HCT116 (cell line): ENCODE results near the gene PTPRO. TPM values are rescaled to one million over a fixed set of nuclear protein-coding genes. Genes with fewer than 3 reads are reported as not detected.

ENCODE experiments used
- ATAC-seq: fragments of 200-7000 bp; cut with Tn5 transposase; 2 replicates; pipeline ENCODE4 v1.9.1; 2020; ENCODE audit warnings: mild to moderate bottlenecking, moderate library complexity
- BruUV-seq: library from RNA; stranded (reverse); fragments of 400-500 nt; replicated peaks from 2 replicates; lab custom pipeline; 2021; lab: Mats Ljungman, UMichigan
- CTCF ChIA-PET: fragments of 300-600 bp; sonication (Branson Sonifier 250); formaldehyde crosslinking; loops from one replicate; lab custom pipeline; 2021; ENCODE audit warnings: antibody characterized with exemption; lab: Charles Lee
- POLR2A ChIA-PET: fragments of 300-600, 350-600 bp; sonication (Branson Sonifier 250); formaldehyde crosslinking; loops from one replicate; lab custom pipeline; 2021; ENCODE audit warnings: antibody characterized with exemption; lab: Charles Lee
- RAD21 ChIA-PET, 2 experiments: fragments of 300-600 bp; sonication (Branson Sonifier 250); formaldehyde crosslinking; loops; one replicate each; lab custom pipeline; 2023; ENCODE audit warnings: low total read pairs in 2 of 2; ENCODE audit not compliant: uncharacterized antibody in 2 of 2, unreplicated experiment in 2 of 2, low non-redundant PET in 1 of 2; lab: Charles Lee
- DNase-seq: peaks from one replicate; pipeline ENCODE4 v3.0.0-alpha.2; 2010; ENCODE audit warnings: low read depth, low spot score
- H2AFZ ChIP-seq: fragments of 200-600 bp; shearing (Covaris generic), sonication (generic); 2 replicates; pipeline ENCODE4 v1.6.1; 2017; ENCODE audit warnings: low read depth, mixed run types, mixed read lengths, antibody characterized with exemption, low read length; ENCODE audit not compliant: poor library complexity, severe bottlenecking
- H3K27ac ChIP-seq: 2 replicates; pipeline ENCODE4 v1.5.1; 2012; ENCODE audit warnings: low read depth, low read length
- H3K27me3 ChIP-seq: fragments of 200-600 bp; sonication (generic); 2 replicates; pipeline ENCODE4 v1.6.1; 2016; ENCODE audit warnings: mixed run types, low read length, mixed read lengths; ENCODE audit not compliant: insufficient read depth
- H3K36me3 ChIP-seq, 2 experiments: fragments of 200-500 bp in 1 of 2; fragments of 200-600 bp in 1 of 2; sonication (Bioruptor generic) in 1 of 2; sonication (generic) in 1 of 2; 2 replicates each; pipeline versions ENCODE4 v1.5.1 to v1.6.1; 2014 to 2016; ENCODE audit warnings: low read length in 2 of 2, inconsistent platforms in 1 of 2, mixed read lengths in 1 of 2, mixed run types in 1 of 2; ENCODE audit not compliant: insufficient read depth in 2 of 2, control insufficient read depth in 1 of 2
- H3K4me1 ChIP-seq, 2 experiments: fragments of 200-600 bp in 1 of 2; sonication (generic) in 1 of 2; 2 replicates each; pipeline versions ENCODE4 v1.5.1 to v1.6.1; 2012 to 2017; ENCODE audit warnings: low read length in 2 of 2, inconsistent platforms in 1 of 2, mild to moderate bottlenecking in 1 of 2, mixed read lengths in 1 of 2, mixed run types in 1 of 2, moderate library complexity in 1 of 2; ENCODE audit not compliant: insufficient read depth in 2 of 2, control insufficient read depth in 1 of 2
- H3K4me2 ChIP-seq: fragments of 200-600 bp; sonication (generic); 2 replicates; pipeline ENCODE4 v1.6.1; 2017; ENCODE audit warnings: mixed run types, low read length, mixed read lengths
- H3K4me3 ChIP-seq, 2 experiments: fragments of 200-600 bp in 1 of 2; sonication (generic) in 1 of 2; replicated peaks in 1 of 2; 2 replicates each; pipeline ENCODE4 v1.5.1; 2011 to 2016; ENCODE audit warnings: low read length in 2 of 2, control low read depth in 1 of 2, low read depth in 1 of 2, mild to moderate bottlenecking in 1 of 2, mixed read lengths in 1 of 2, mixed run types in 1 of 2
- H3K79me2 ChIP-seq: fragments of 200-600 bp; sonication (generic); 2 replicates; pipeline ENCODE4 v1.6.1; 2017; ENCODE audit warnings: mild to moderate bottlenecking, mixed run types, low read length, moderate library complexity, mixed read lengths; ENCODE audit not compliant: insufficient read depth
- H3K9ac ChIP-seq: fragments of 200-600 bp; sonication (generic); 2 replicates; pipeline ENCODE4 v1.6.1; 2016; ENCODE audit warnings: low read length, mixed read lengths
- H3K9me2 ChIP-seq: fragments of 200-600 bp; sonication (generic), shearing (Covaris generic); 2 replicates; pipeline ENCODE4 v1.6.1; 2017; ENCODE audit warnings: mixed run types, mild to moderate bottlenecking, moderate library complexity; ENCODE audit not compliant: insufficient read depth
- H3K9me3 ChIP-seq, 2 experiments: fragments of 200-500 bp in 1 of 2; fragments of 200-600 bp in 1 of 2; sonication (Bioruptor generic) in 1 of 2; sonication (generic) in 1 of 2; 2 replicates each; pipeline ENCODE4 v1.6.1; 2014 to 2017; ENCODE audit warnings: low read length in 2 of 2, mixed read lengths in 2 of 2, inconsistent platforms in 1 of 2, low read depth in 1 of 2, mild to moderate bottlenecking in 1 of 2, mixed run types in 1 of 2, moderate library complexity in 1 of 2; ENCODE audit not compliant: control insufficient read depth in 1 of 2, insufficient read depth in 1 of 2
- H4K20me1 ChIP-seq: fragments of 200-600 bp; sonication (generic), shearing (Covaris generic); 2 replicates; pipeline ENCODE4 v1.6.1; 2017; ENCODE audit warnings: mixed run types, mild to moderate bottlenecking, moderate library complexity; ENCODE audit not compliant: insufficient read depth
- ELF1 ChIP-seq: IDR thresholded peaks from 2 replicates; pipeline ENCODE4 v1.6.1; 2012; ENCODE audit warnings: low read depth, borderline replicate concordance
- EZH2phosphoT487 ChIP-seq: fragments of 200-600 bp; IDR thresholded peaks from 2 replicates; pipeline ENCODE4 v1.6.1; 2018; ENCODE audit warnings: antibody characterized with exemption, borderline replicate concordance
- POLR2AphosphoS5 ChIP-seq: IDR thresholded peaks from 2 replicates; pipeline ENCODE4 v1.6.1; 2011; ENCODE audit warnings: mild to moderate bottlenecking, low read depth, low read length, moderate library complexity
- SIN3A ChIP-seq: IDR thresholded peaks from 2 replicates; pipeline ENCODE4 v1.6.1; 2012; ENCODE audit warnings: low read depth
- SP1 ChIP-seq: IDR thresholded peaks from 2 replicates; pipeline ENCODE4 v1.6.1; 2012; ENCODE audit warnings: low read depth
- ZFX ChIP-seq: fragments of 450-650 bp; IDR thresholded peaks from 2 replicates; pipeline ENCODE4 v1.6.1; 2017
- ZNF274 ChIP-seq: fragments of 200-500 bp; sonication (Bioruptor generic); IDR thresholded peaks from 2 replicates; pipeline ENCODE4 v1.6.1; 2014; ENCODE audit warnings: mild to moderate bottlenecking, low read depth, low read length, inconsistent platforms
- intact Hi-C: fragments of 100-400 bp; cut with micrococcal nuclease; formaldehyde crosslinking; loops from 2 replicates; pipeline ENCODE4 v1.10.0; 2022
- total RNA-seq: library from RNA; stranded (reverse); gene quantifications from one replicate; pipeline ENCODE4 v1.2.1, GENCODE V29; 2021; ENCODE audit not compliant: unreplicated experiment
- TF ChIP-seq, protein P1 (sequence below): IDR thresholded peaks from 2 replicates; pipeline ENCODE4 v1.6.1; 2012
- TF ChIP-seq, protein P2 (sequence below): IDR thresholded peaks from 2 replicates; pipeline ENCODE4 v1.6.1; 2011; ENCODE audit warnings: mild to moderate bottlenecking, low read length, moderate library complexity; ENCODE audit not compliant: insufficient replicate concordance; ENCODE audit errors: extremely low read depth
- TF ChIP-seq, protein P3 (sequence below), 3 experiments: fragments of 200-600 bp in 1 of 3; sonication (generic) in 1 of 3; IDR thresholded peaks in 2 of 3; conservative IDR thresholded peaks in 1 of 3; 2 replicates each; pipeline ENCODE4 v1.5.1; 2012 to 2017; ENCODE audit warnings: low read depth in 2 of 3, low read length in 2 of 3, antibody characterized with exemption in 1 of 3, borderline replicate concordance in 1 of 3, control low read depth in 1 of 3, mild to moderate bottlenecking in 1 of 3, mixed read lengths in 1 of 3, mixed run types in 1 of 3, moderate library complexity in 1 of 3; ENCODE audit not compliant: insufficient read depth in 1 of 3

The PTPRO gene
- total RNA-seq, 1 experiment from 2014 or later, result not detected

DNA sequence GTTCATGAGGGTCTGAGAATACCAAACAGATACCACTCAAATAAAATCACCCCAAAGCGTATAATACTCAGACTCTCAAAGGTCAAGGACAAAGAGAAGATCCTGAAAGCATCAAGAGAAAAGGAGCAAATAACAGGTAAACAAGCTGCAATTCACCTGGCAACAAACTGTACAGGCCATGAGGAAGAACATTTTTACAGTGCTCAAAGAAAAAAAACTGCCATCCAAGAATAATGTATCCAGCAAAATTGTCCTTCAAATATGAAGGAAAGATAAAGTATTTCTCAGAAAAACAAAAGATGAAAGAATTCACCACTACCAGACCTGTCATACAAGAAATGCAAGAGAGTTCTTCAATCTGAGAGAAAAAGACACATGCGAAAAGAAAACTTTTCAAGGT, 206.4 kb downstream of the PTPRO start:
- H3K4me2 ChIP-seq, result no peak overlapping the region
- RAD21 ChIA-PET, result interaction anchor here in 1 of 2 experiments (0.7 kb wide), 1 partner anchor 56 kb away, joined by 3 read pairs; no protein-coding TSS in a partner anchor
- POLR2A ChIA-PET, result no interaction called here
- no peaks in the 10 kb centered on the region for H3K79me2 ChIP-seq
- CTCF ChIA-PET, result interaction anchor here (1.5 to 5.2 kb wide), 4 partner anchors 56 to 329 kb away, joined by 6 to 27 read pairs (median 9); no protein-coding TSS in a partner anchor
- no peaks in the 10 kb centered on the region for H3K9me2 ChIP-seq
- no peak overlapping the region for H2AFZ ChIP-seq
- DNase-seq, result no peak
- TF ChIP-seq, protein P1, sequence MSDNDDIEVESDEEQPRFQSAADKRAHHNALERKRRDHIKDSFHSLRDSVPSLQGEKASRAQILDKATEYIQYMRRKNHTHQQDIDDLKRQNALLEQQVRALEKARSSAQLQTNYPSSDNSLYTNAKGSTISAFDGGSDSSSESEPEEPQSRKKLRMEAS, result no peak
- no peak for TF ChIP-seq ZFX
- TF ChIP-seq, protein P2, sequence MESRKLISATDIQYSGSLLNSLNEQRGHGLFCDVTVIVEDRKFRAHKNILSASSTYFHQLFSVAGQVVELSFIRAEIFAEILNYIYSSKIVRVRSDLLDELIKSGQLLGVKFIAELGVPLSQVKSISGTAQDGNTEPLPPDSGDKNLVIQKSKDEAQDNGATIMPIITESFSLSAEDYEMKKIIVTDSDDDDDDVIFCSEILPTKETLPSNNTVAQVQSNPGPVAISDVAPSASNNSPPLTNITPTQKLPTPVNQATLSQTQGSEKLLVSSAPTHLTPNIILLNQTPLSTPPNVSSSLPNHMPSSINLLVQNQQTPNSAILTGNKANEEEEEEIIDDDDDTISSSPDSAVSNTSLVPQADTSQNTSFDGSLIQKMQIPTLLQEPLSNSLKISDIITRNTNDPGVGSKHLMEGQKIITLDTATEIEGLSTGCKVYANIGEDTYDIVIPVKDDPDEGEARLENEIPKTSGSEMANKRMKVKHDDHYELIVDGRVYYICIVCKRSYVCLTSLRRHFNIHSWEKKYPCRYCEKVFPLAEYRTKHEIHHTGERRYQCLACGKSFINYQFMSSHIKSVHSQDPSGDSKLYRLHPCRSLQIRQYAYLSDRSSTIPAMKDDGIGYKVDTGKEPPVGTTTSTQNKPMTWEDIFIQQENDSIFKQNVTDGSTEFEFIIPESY, result no peak
- no peak for TF ChIP-seq POLR2AphosphoS5
- no peak for TF ChIP-seq ELF1
- TF ChIP-seq EZH2phosphoT487, result no peak
- no peak for TF ChIP-seq SIN3A
- TF ChIP-seq, all 23 proteins: peak for 0
- Histone ChIP-seq H3K27me3 (peaks cover 7% of the 10 kb centered on the region; the same call in 1 of the 2 replicates), H3K4me1 (no peaks in the 10 kb centered on the region), H3K4me3 (no peak overlapping the region), H3K9ac (no peak overlapping the region), H3K27ac (no peak overlapping the region), H3K9me3 (no peaks in the 10 kb centered on the region), H3K36me3 (no peaks in the 10 kb centered on the region), H4K20me1 (no peaks in the 10 kb centered on the region)
- no peak for ATAC-seq
- intact Hi-C loops, result loop anchor here (10.0 kb wide), 3 partner anchors 684 to 894 kb away; partner anchors contain the start of gene ART4
- no TSS peak for BruUV-seq

DNA sequence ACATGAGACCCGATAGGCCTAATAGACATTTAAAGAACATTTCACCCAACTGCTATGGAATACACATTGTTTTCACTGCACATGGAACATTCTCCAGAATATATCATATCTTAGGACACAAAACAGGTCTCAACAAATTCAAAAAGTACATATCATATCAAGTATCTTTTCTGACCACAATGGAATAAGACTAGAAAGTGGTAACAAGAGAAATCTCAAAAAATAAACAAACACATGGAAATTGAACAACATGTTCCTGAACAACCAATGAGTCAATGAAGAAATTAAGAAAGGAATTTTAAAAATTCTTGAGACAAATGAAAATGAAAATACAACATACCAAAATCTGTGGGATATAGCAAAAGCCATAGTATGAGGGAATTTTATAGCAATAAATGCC, 208.1 kb downstream of the PTPRO start:
- Histone ChIP-seq H3K9me2 (no peaks in the 10 kb centered on the region), H3K4me1 (peaks cover 0 to 2% of the 10 kb centered on the region in 2 experiments; a peak in 1 of 4 replicates), H3K27me3 (no peaks in the 10 kb centered on the region), H3K9ac (no peak overlapping the region), H3K9me3 (no peaks in the 10 kb centered on the region), H3K27ac (no peak overlapping the region), H3K4me2 (no peak overlapping the region), H2AFZ (no peak overlapping the region), H3K79me2 (no peaks in the 10 kb centered on the region), H4K20me1 (no peaks in the 10 kb centered on the region), H3K36me3 (no peaks in the 10 kb centered on the region), H3K4me3 (no peak overlapping the region)
- TF ChIP-seq SP1, result no peak
- TF ChIP-seq, protein P3, sequence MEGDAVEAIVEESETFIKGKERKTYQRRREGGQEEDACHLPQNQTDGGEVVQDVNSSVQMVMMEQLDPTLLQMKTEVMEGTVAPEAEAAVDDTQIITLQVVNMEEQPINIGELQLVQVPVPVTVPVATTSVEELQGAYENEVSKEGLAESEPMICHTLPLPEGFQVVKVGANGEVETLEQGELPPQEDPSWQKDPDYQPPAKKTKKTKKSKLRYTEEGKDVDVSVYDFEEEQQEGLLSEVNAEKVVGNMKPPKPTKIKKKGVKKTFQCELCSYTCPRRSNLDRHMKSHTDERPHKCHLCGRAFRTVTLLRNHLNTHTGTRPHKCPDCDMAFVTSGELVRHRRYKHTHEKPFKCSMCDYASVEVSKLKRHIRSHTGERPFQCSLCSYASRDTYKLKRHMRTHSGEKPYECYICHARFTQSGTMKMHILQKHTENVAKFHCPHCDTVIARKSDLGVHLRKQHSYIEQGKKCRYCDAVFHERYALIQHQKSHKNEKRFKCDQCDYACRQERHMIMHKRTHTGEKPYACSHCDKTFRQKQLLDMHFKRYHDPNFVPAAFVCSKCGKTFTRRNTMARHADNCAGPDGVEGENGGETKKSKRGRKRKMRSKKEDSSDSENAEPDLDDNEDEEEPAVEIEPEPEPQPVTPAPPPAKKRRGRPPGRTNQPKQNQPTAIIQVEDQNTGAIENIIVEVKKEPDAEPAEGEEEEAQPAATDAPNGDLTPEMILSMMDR (IDR thresholded peaks at IDR 0.05 in 2 of 3, conservative IDR thresholded peaks at IDR 0.05 in 1 of 3; ENCODE audit: borderline replicate concordance in 1 of 3, insufficient read depth in 1 of 3, low read depth in 2 of 3, low read length in 2 of 3), result no peak
- no peak for TF ChIP-seq ZNF274
- intact Hi-C loops, result loop anchor here (10.0 kb wide), 1 partner anchor 244 kb away; no protein-coding TSS in a partner anchor
- ATAC-seq (no peak), DNase-seq (no peak)
- ChIA-PET CTCF (interaction anchor here (5.2 kb wide), 1 partner anchor 54 kb away, joined by 27 read pairs; no protein-coding TSS in a partner anchor), POLR2A (no interaction called here), RAD21 (no interaction called here)
- BruUV-seq, result no TSS peak
